Peyer's patch (tissue), 4 donors: ENCODE data around the gene NAV3.

Source experiments
- POLR2A ChIP-seq, 2 donors: fragments of 450-650 bp; IDR thresholded peaks; one replicate each; pipeline ENCODE4 v1.5.1; 2017; ENCODE audit warnings: antibody characterized with exemption in 2 of 2, mild to moderate bottlenecking in 2 of 2, moderate library complexity in 2 of 2
- TF ChIP-seq, protein P1 (sequence below), 6 experiments: fragments of 450-650 bp in 4 of 6; fragments of 200-600 bp in 2 of 6; sonication (generic) in 1 of 6; IDR thresholded peaks; one replicate each; pipeline ENCODE4 v1.5.1; 2017 to 2019; ENCODE audit warnings: antibody characterized with exemption in 6 of 6, mild to moderate bottlenecking in 3 of 6, moderate library complexity in 1 of 6

- TF ChIP-seq, protein P1, sequence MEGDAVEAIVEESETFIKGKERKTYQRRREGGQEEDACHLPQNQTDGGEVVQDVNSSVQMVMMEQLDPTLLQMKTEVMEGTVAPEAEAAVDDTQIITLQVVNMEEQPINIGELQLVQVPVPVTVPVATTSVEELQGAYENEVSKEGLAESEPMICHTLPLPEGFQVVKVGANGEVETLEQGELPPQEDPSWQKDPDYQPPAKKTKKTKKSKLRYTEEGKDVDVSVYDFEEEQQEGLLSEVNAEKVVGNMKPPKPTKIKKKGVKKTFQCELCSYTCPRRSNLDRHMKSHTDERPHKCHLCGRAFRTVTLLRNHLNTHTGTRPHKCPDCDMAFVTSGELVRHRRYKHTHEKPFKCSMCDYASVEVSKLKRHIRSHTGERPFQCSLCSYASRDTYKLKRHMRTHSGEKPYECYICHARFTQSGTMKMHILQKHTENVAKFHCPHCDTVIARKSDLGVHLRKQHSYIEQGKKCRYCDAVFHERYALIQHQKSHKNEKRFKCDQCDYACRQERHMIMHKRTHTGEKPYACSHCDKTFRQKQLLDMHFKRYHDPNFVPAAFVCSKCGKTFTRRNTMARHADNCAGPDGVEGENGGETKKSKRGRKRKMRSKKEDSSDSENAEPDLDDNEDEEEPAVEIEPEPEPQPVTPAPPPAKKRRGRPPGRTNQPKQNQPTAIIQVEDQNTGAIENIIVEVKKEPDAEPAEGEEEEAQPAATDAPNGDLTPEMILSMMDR (IDR thresholded peaks at IDR 0.05) = no peak
- TF ChIP-seq POLR2A (IDR thresholded peaks at IDR 0.05) = no peak
Observed at GRCh38 chr12:78081590-78082314, 251.1 kb downstream of the NAV3 start.
